ENCODE results near the gene PAX5. TPM values are rescaled to one million over a fixed set of nuclear protein-coding genes. Genes with fewer than 3 reads are reported as not detected.

PAX5 gene
- total and polyA plus RNA-seq, 2 of the 13 experiments (the other 11 are each of a cell fraction or from before 2014, with no cell fraction given) = not detected

GRCh38 chr9:36980148-36980974 is 53.7 kb downstream of the PAX5 start (continued):
- TF ChIP-seq, protein P1, sequence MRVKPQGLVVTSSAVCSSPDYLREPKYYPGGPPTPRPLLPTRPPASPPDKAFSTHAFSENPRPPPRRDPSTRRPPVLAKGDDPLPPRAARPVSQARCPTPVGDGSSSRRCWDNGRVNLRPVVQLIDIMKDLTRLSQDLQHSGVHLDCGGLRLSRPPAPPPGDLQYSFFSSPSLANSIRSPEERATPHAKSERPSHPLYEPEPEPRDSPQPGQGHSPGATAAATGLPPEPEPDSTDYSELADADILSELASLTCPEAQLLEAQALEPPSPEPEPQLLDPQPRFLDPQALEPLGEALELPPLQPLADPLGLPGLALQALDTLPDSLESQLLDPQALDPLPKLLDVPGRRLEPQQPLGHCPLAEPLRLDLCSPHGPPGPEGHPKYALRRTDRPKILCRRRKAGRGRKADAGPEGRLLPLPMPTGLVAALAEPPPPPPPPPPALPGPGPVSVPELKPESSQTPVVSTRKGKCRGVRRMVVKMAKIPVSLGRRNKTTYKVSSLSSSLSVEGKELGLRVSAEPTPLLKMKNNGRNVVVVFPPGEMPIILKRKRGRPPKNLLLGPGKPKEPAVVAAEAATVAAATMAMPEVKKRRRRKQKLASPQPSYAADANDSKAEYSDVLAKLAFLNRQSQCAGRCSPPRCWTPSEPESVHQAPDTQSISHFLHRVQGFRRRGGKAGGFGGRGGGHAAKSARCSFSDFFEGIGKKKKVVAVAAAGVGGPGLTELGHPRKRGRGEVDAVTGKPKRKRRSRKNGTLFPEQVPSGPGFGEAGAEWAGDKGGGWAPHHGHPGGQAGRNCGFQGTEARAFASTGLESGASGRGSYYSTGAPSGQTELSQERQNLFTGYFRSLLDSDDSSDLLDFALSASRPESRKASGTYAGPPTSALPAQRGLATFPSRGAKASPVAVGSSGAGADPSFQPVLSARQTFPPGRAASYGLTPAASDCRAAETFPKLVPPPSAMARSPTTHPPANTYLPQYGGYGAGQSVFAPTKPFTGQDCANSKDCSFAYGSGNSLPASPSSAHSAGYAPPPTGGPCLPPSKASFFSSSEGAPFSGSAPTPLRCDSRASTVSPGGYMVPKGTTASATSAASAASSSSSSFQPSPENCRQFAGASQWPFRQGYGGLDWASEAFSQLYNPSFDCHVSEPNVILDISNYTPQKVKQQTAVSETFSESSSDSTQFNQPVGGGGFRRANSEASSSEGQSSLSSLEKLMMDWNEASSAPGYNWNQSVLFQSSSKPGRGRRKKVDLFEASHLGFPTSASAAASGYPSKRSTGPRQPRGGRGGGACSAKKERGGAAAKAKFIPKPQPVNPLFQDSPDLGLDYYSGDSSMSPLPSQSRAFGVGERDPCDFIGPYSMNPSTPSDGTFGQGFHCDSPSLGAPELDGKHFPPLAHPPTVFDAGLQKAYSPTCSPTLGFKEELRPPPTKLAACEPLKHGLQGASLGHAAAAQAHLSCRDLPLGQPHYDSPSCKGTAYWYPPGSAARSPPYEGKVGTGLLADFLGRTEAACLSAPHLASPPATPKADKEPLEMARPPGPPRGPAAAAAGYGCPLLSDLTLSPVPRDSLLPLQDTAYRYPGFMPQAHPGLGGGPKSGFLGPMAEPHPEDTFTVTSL (CRISPR knock-in tag; IDR thresholded peaks at IDR 0.05; ENCODE audit: borderline replicate concordance) = no peak
- TF ChIP-seq NCOA5 (CRISPR knock-in tag; IDR thresholded peaks at IDR 0.05) = no peak
- no peak for TF ChIP-seq ZNF816 (CRISPR knock-in tag; IDR thresholded peaks at IDR 0.05; ENCODE audit: borderline replicate concordance)

DNA sequence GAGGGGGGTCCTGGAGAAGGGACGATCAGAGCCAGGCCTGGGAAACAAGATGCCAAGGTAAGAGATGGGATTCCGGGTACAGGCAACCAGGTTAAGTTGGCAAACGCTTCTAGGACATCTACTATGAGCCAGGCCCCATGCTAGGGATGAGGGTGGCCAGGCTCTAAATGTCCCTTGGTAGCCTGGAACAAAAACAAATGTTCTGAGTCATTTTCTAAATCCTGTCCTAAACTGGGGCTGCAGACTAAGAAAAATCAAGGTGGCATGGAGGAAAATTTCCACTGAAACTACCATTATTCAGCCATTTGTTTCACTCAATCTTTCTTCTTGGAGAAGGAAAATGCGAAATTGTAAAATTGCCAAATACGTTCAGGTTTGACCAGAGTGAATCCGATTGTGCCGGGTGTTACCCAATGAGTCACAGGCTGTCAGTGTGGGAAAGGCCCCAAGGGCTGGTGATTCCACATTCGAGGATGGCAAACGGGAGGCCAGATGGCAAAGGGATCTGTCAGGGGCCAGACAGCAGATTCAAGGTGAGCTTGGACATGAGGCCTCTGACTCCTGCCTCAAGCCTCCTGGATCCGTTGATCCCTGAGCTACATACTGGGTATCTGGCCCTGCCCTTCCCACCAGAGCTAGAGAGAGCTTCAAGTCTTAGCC is 57.6 kb downstream of the PAX5 start:
- TF ChIP-seq YY1 (IDR thresholded peaks at IDR 0.05; ENCODE audit: insufficient read depth, insufficient replicate concordance, low read depth, low read length) (no peak), ZNF205 (CRISPR knock-in tag; IDR thresholded peaks at IDR 0.05) (no peak), KLF13 (CRISPR knock-in tag; IDR thresholded peaks at IDR 0.05) (no peak), SRY (CRISPR knock-in tag; IDR thresholded peaks at IDR 0.05) (no peak), RAD21 (CRISPR knock-in tag; IDR thresholded peaks at IDR 0.05) (no peak), BRF2 (CRISPR knock-in tag; IDR thresholded peaks at IDR 0.05) (no peak)

More for the DNA sequence above, 57.6 kb downstream of the PAX5 start:
- H3K9me3 ChIP-seq (ENCODE audit: low read length) = no peaks in the 10 kb centered on the region
- DNase-seq (ENCODE audit: low spot score) = no peak
- H2AFZ ChIP-seq (ENCODE audit: low read length) = no peak overlapping the region
- no peak for ATAC-seq
- H3K27me3 ChIP-seq (ENCODE audit: control insufficient read depth in 1 of 2, insufficient read depth in 2 of 2, low read length in 2 of 2) = peaks cover 0 to 8% of the 10 kb centered on the region in 2 experiments; a peak in 2 of 5 replicates
- H4K20me1 ChIP-seq (ENCODE audit: insufficient read depth, low read length) = no peaks in the 10 kb centered on the region
- CTCF ChIA-PET (ENCODE audit: low intra/inter-chr PET ratio, low total read pairs) = no interaction called here
- no peak overlapping the region for H3K4me3 ChIP-seq (replicated peaks in 1 of 3; ENCODE audit: insufficient read depth in 1 of 3, low read depth in 2 of 3, low read length in 3 of 3)
- WGBS (ENCODE audit: low lambda C conversion rate) = 24% methylated on average over 9 of the region's 10 CpGs
- H3K27ac ChIP-seq (ENCODE audit: extremely low read length, insufficient read depth, low read length) = no peak overlapping the region
- in situ Hi-C loops (cut with HindIII; ENCODE audit: extremely low pct_ligation_motif_present, low pct_unique_long_range_greater_than_20kb) (loop anchor here (10.0 kb wide), 1 partner anchor 92 kb away; no protein-coding TSS in a partner anchor), intact Hi-C loops (cut with micrococcal nuclease; ENCODE audit: unreplicated experiment) (no loop called here)
- no peak for FAIRE-seq
- no peak overlapping the region for H3K9ac ChIP-seq (ENCODE audit: insufficient read depth, low read depth, low read length)
- H3K4me2 ChIP-seq (ENCODE audit: low read depth, low read length) = no peak overlapping the region
- POLR2A ChIA-PET = no interaction called here
- BruUV-seq (replicated peaks) = no TSS peak
- 0 out of 2 replicates have a peak, but pooled peaks cover 4% of the 10 kb centered on the region for H3K4me1 ChIP-seq (ENCODE audit: insufficient read depth, low read length)
- H3K79me2 ChIP-seq (ENCODE audit: insufficient read depth, low read length) = no peaks in the 10 kb centered on the region
- H3K36me3 ChIP-seq (replicated peaks in 1 of 2; ENCODE audit: control insufficient read depth in 1 of 2, insufficient read depth in 2 of 2, low read length in 2 of 2) = no peaks in the 10 kb centered on the region

Measured in HepG2 (cell line).